ENCODE measurements around the gene KLRK1.
"Not testable (repeated sequence)": the region's sequence is repeated elsewhere in the genome, so short reads cannot be mapped to it uniquely, and the experiment has no call there.

The KLRK1 gene

DNA sequence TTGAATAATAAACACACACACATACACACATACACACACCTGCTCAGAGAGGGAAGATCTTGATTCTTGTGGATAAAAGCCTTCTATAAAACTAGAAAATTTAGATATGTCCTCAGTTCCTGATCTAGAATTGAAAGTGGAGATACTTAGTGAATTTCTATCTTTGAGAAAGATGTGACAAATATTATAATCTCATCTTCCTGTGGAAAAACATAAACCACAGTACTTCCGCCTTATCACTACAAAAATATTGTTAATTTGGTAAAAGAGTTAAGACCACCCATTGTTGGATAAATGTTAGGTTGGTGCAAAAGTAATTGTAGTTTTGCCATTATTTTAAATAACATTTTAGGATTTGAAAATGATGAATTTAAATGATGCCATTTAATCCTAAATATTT is at the start of gene KLRK1:
Gene KLRK1, minus strand, starts transcription at position 138 of the 400 bp plus-strand sequence. CDS start 1,231 bp downstream, outside the sequence.
- no peak for DNase-seq

- not testable (repeated sequence) for DNase-seq
Observed at GRCh38 chr12:10437601-10438000, 47.8 kb upstream of the KLRK1 start.

GRCh38 chr12:10435816-10436215 is 46.0 kb upstream of the KLRK1 start, which contains the start of gene KLRC2:
KLRC2 (minus strand) TSS chr12:10436010; CDS start chr12:10435986, 24 bp downstream.
- DNase-seq = peak; percentile 87

DNA sequence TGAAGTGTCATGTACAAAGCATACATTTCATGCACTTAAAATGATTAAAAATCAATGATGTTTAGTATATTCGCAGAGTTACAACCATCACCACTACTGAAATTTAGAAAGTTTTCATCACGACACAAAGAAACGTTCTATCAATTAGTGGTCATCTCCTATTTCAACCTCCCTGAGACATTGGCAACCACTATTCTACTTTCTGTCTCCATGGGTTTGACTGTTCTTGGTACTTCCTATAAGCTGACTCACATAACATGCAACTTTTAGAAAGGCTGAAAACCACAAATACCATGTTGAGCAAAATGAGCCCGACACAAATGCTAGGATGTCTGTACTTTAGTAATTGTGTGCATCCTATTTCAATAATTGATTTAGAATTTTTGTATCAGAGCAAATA is 40.8 kb upstream of the KLRK1 start:
- DNase-seq = peak; percentile 39

- not testable (repeated sequence) for DNase-seq
Observed at GRCh38 chr12:10425938-10426337, 36.1 kb upstream of the KLRK1 start.

DNA sequence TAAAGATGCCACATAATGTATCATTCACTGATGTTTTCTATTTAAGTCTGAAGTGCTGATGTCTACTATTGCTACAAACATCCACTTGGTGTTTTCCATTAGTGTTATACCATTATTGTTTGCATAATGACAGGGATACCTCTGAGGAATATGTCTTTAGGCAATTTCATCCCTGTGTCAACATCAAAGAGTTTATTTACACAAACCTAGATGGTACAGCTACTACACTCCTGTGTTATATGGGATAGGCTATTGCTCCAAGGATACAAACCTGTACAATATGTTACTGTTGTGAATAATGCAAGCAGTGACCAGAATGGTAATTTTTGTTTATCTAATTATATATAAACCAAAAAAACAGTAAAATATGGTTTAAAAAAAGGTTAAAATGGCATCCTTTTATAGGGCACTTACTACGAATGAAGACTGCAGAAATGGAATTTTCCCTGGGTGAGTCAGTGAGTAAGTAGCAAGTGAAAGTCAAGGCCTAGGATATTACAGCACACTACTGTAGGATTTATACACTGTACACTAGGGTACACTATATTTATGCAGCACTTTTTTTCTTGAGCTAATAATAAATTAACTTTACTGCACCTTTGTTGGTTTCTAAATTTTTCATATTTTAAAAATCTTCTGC is 34.5 kb upstream of the KLRK1 start:
- DNase-seq = not testable (repeated sequence)

GRCh38 chr12:10422159-10422558 is 32.3 kb upstream of the KLRK1 start:
- not testable (repeated sequence) for DNase-seq

- peak; percentile 55 for DNase-seq
Observed at GRCh38 chr12:10420334-10420733, 30.5 kb upstream of the KLRK1 start, which contains the start of gene KLRC3. KLRC3 (minus strand) TSS chr12:10420595; CDS start chr12:10420550, 45 bp downstream.

- peak; percentile 92 for DNase-seq
Observed at GRCh38 chr12:10409392-10409791, 19.6 kb upstream of the KLRK1 start, which contains the start of gene KLRC4. KLRC4 (minus strand) TSS chr12:10409757; CDS start chr12:10409575, 182 bp downstream.

- DNase-seq = no peak
Observed at GRCh38 chr12:10408842-10409241, 19.0 kb upstream of the KLRK1 start.

DNA sequence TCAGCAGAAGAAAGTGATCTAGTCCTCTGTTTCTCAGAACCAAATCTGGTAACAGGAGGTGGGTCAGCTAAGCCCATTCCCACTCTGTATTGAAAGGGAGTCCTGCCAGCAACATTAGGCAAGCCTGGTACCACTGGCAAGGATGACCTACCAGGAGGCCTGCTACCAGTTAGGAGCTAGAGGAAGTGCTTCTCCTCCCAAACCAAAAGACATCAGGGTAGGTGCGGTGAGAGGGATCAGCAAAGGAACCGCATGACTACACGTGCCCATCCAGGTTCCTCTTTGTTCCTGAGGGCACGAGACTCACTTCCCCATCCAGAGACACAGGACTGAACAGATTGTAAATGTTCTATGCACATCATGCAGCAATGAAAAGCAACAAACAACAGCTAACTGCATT is 16.9 kb upstream of the KLRK1 start:
- DNase-seq = peak; percentile 96

- no peak for DNase-seq
Observed at GRCh38 chr12:10405294-10405693, 15.5 kb upstream of the KLRK1 start.

DNA sequence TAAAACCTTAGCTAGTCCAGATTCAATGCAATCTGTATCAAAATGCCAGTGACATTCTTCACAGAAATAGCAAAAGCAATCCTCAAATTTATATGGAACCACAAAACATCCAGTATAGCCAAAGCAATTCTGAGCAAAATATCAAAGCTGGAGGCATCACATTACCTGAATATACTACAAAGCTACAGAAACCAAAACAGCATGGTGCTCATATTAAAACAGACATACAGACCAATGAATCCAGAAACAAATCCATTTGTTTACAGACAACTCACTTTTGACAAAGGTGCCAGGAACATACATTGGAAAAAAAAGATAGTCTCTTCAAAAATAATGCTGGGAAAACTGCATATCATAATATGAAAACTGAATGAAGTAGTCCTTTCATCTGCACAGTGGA is 15.0 kb upstream of the KLRK1 start:
- no peak for DNase-seq

- no peak for DNase-seq
Observed at GRCh38 chr12:10400829-10401228, 11.0 kb upstream of the KLRK1 start.

DNA sequence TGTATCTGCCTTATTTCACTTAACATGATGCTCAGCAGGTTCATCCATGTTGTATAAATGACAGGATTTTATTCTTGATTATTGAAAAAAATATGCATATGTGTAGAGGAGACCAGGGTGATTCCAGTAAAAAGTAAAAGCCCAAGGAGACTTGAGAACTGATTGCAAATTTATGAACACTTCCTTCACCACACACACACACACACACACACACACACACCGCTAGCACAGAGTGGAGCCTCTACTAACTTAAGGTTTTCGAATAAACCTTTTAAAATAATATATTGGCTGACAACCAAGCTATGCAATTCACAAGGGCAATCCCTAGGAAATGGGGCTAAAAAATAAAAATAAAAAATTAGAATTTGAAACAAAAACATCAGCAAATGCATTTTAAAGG is 8.3 kb upstream of the KLRK1 start:
- no peak for DNase-seq

DNA sequence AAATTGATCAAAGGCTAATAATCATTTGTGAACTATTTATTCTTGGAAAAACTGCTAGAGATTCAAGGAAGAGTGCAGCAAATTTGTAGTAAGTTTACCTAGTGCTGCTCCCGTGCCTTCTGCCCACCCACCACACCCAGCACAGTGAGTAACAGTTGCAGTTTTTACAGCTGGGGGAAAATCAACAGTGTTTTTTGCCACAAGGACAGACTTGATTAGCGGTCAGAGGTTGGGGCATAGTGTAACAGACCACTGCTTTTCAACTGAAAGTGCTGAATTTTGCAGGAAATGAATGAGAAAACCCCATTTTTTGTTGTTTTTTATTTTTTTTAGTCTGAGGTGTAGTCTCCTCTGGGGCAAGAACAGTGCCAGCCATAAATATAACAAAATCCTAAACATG is 7.5 kb upstream of the KLRK1 start:
- peak; percentile 37 for DNase-seq

DNA sequence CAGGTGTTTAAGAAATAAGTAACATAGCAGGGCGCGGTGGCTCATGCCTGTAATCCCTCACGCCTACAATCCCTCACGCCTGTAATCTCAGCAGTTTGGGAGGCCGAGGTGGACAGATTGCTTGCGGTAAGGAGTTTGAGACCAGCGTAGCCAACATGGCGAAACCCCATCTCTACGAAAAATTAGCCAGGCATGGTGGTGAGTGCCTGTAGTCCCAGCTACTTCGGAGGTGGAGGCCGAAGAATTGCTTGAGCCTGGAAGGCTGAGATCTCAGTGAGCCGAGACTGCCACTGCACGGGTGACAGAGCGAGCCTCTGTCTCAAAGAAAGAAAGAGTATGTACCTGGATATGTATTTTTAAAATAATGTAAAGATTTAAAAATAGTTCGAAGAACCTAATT is 6.3 kb upstream of the KLRK1 start:
- not testable (repeated sequence) for DNase-seq

- peak; percentile 95 for DNase-seq
Observed at GRCh38 chr12:10395390-10395998, 5.7 kb upstream of the KLRK1 start.

DNA sequence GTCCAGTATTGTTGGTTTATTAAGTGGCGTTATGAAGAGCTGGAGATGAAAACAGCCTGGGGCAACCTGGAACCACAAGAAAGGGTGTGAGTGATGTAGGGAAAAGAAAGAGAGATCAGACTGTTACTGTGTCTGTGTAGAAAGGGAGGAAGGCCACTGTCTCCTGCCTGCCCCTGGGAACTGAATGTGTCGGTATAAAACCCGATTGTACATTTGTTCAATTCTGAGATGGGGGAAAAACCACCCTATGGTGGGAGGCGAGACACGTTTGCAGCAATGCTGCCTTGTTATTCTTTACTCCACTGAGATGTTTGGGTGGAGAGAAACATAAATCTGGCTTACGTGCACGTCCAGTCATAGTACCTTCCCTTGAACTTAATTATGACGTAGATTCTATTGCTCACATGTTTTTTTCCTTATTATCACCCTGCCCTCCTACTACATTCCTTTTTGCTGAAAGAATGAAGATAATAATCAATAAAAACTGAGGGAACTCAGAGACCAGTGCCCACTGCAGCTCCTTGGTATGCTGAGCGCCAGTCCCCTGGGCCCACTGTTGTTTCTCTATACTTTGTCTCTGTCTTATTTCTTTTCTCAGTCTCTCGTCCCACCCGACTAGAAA is 4.8 kb upstream of the KLRK1 start:
- DNase-seq = not testable (repeated sequence)

DNA sequence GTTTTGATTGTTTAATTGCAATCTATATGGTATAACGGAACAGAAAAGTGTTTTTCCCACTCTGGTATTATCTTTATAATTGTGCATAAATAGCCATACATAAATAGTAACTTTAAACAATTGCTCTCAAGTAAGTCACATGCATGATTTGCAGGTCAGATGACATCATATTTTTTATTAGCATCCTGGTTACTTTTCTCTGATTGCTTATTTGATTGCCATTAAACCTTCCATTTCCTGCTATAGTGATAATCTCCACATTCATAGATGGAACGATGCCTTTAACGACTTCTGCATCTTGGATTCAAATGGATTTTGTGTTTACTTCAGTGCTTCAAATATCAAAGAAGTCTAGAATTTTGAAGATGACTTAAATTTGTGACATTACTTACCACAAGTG is 3.5 kb upstream of the KLRK1 start:
- no peak for DNase-seq

GRCh38 chr12:10392394-10392930 is 2.6 kb upstream of the KLRK1 start:
- peak; percentile 97 for DNase-seq

DNA sequence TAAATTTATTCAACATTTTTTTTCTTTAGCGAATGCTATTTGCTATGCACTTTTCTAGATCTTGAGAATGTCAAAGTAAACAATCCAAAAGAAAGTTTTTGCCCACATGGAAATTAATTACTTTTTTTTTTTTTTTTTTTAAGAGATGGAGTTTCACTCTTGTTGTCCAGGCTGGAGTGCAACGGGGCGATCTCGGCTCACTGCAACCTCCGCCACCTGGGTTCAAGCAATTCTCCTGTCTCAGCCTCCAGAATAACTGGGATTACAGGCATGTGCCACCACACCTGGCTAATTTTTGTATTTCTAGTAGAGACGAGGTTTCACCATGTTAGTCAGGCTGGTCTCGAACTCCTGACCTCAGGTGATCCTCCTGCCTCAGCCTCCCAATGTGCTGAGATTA is 1.1 kb upstream of the KLRK1 start:
- not testable (repeated sequence) for DNase-seq

GRCh38 chr12:10388624-10389413 is 1.0 kb downstream of the KLRK1 start:
- no peak for DNase-seq
